ENCODE measurements around the gene DAP. TPM values are rescaled to one million over a fixed set of nuclear protein-coding genes. Genes with fewer than 3 reads are reported as not detected.

Gene DAP
- total and polyA plus RNA-seq, 10 of the 15 experiments (the other 5 are each of a cell fraction or from before 2014, with no cell fraction given) = 12.9 to 130 (median 49.9) TPM

DNA sequence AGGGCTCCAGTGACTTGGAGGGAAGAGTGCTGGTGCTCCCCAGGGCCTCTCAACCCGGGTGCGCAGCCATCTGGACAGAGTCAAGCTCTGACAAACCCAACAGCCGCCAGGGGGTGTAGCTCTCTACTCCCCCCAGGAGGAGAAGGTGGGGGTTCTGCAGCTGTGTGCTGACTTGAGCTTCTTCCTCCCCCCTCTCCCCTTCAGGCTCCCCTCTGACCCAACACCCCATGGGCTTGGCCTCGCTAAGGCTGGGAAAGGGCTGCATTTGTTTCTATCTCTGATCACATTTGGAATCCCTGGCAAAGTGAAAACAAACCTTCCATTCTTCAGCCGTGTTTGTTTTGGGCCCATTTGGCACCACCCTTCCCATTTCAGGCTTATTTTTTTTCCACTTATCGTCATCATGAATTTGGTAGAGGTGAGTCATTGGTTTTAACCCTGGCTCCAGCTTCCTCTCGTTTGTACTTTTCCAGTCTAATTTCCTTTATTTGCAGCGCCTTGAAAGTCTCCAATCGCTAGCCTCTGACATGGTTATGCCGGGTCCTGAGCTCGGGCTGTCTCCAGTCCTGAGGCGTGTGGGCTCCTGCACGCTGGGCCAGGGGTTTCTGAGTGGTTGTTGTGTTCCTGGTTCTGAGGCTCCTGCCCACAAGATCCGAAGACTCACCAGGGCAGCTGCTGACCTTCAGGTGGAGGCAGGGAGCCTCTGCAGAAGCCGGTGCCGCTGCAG, 36.1 kb downstream of the DAP start:
- WGBS (ENCODE audit: insufficient coverage, insufficient replicate concordance, low lambda C conversion rate, missing lambda C conversion rate) = 97% methylated on average over 16 of the region's 16 CpGs

More for the DNA sequence above, 36.1 kb downstream of the DAP start:
- no peak overlapping the region for H3K4me3 ChIP-seq
- H2AFZ ChIP-seq (ENCODE audit: control insufficient read depth, low read depth, low read length) = no peak overlapping the region
- H3K9me3 ChIP-seq (replicated peaks; ENCODE audit: control insufficient read depth, insufficient read depth, low read length) = no peaks in the 10 kb centered on the region
- no peaks in the 10 kb centered on the region for H3K27me3 ChIP-seq (replicated peaks in 1 of 2; ENCODE audit: control insufficient read depth in 2 of 2, insufficient read depth in 2 of 2, low read length in 1 of 2)
- H3K4me2 ChIP-seq (ENCODE audit: control insufficient read depth, insufficient read depth) = no peak overlapping the region
- no peak for TF ChIP-seq HCFC1 (IDR thresholded peaks at IDR 0.05; ENCODE audit: low read length)
- TF ChIP-seq, protein P1, sequence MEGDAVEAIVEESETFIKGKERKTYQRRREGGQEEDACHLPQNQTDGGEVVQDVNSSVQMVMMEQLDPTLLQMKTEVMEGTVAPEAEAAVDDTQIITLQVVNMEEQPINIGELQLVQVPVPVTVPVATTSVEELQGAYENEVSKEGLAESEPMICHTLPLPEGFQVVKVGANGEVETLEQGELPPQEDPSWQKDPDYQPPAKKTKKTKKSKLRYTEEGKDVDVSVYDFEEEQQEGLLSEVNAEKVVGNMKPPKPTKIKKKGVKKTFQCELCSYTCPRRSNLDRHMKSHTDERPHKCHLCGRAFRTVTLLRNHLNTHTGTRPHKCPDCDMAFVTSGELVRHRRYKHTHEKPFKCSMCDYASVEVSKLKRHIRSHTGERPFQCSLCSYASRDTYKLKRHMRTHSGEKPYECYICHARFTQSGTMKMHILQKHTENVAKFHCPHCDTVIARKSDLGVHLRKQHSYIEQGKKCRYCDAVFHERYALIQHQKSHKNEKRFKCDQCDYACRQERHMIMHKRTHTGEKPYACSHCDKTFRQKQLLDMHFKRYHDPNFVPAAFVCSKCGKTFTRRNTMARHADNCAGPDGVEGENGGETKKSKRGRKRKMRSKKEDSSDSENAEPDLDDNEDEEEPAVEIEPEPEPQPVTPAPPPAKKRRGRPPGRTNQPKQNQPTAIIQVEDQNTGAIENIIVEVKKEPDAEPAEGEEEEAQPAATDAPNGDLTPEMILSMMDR (IDR thresholded peaks at IDR 0.05 in 2 of 3, conservative IDR thresholded peaks at IDR 0.05 in 1 of 3; ENCODE audit: control insufficient read depth in 2 of 3, extremely low read depth in 1 of 3, insufficient read depth in 1 of 3, low read depth in 3 of 3, low read length in 3 of 3) = peak in 1 of 3 experiments; percentile 12; a peak in 1 of 6 replicates
- intact Hi-C loops (cut with micrococcal nuclease; ENCODE audit: unreplicated experiment) = no loop called here
- ChIA-PET POLR2A (no interaction called here), SMC1A (ENCODE audit: uncharacterized antibody, unreplicated experiment) (interaction anchor here (0.7 to 1.6 kb wide), 5 partner anchors 9 to 50 kb away, joined by 3 to 4 read pairs (median 3); partner anchors contain the start of gene DAP), RAD21 (ENCODE audit: unreplicated experiment) (interaction anchor here (0.8 to 0.9 kb wide), 2 partner anchors 12 to 51 kb away, joined by 3 read pairs; no protein-coding TSS in a partner anchor), CTCF (interaction anchor here (0.6 to 1.6 kb wide), 6 partner anchors 23 to 919 kb away, joined by 3 to 5 read pairs (median 3); no protein-coding TSS in a partner anchor)
- no peaks in the 10 kb centered on the region; the same call in 1 of the 2 replicates for H3K79me2 ChIP-seq (ENCODE audit: control insufficient read depth, insufficient read depth, low read length)
- no peak for ATAC-seq
- in situ Hi-C loops (cut with MboI) = no loop called here
- H3K27ac ChIP-seq (ENCODE audit: control insufficient read depth, insufficient read depth) = no peak overlapping the region
- no TSS peak for BruUV-seq (replicated peaks)
- FAIRE-seq = no peak
- peaks cover 3 to 12% of the 10 kb centered on the region in 2 experiments for H3K36me3 ChIP-seq (ENCODE audit: control insufficient read depth in 2 of 2, insufficient read depth in 2 of 2, low read length in 1 of 2)
- H4K20me1 ChIP-seq (ENCODE audit: control insufficient read depth, insufficient read depth) = no peaks in the 10 kb centered on the region
- H3K9ac ChIP-seq (ENCODE audit: control insufficient read depth, insufficient read depth, low read length) = no peak overlapping the region
- no peak for DNase-seq (ENCODE audit: low read depth, low spot score)
- peaks cover 10% of the 10 kb centered on the region for H3K4me1 ChIP-seq (ENCODE audit: control insufficient read depth, insufficient read depth, low read length)

Data from GM12878 (cell line).